Inflammatory macrophage treated with lipopolysaccharide for 1 hour (primary cell): ENCODE results near the gene SLC7A1.

Experiments used
- DNase-seq, 2 donors: peaks; one replicate each; pipeline ENCODE4 v3.0.0-alpha.2; 2020 to 2022

The SLC7A1 gene

GRCh38 chr13:29484796-29485195 lies 110.7 kb downstream of the SLC7A1 start:
- no peak for DNase-seq

- no peak for DNase-seq
Observed at GRCh38 chr13:29484236-29484635, 111.3 kb downstream of the SLC7A1 start.

DNA sequence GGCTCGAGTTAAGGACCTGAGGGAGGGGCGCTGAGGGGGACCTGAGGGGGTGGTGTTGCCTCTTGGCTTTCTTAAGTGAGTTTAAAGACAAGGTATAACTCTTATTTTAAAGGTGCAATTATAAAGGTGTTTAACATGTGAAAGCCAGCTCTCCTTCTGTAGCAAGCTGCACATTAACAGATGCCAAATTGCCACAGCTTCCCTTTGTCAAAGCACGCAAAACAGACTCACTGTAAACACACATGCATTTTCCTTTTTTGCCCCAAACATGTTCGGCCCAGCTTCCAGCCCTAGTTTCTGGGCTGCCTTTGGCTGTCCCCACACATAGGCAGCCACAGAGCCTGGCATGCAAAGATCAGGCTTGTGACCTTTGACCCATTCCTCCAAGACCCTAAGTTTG lies 111.9 kb downstream of the SLC7A1 start:
- no peak for DNase-seq

DNA sequence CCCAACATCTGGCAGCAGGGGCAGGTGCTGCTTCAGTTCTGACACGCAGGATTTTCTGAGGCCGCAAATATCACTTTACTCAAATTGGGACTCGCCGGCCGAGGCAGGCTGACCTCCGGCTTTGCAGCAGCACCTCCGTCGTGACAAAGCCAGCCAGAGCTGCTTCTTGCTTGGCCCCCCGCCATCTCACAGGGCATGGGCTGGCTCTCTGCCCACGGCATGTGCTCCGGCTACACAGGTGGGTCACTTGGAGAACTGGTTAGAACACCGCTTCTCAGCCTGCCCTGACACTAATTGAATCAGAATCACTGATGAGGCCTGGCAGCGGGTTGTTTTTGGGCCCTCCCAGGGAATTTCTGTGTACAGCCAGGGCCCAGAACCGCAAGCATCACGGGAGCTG lies 112.3 kb downstream of the SLC7A1 start:
- no peak for DNase-seq

GRCh38 chr13:29482504-29482903 lies 113.0 kb downstream of the SLC7A1 start:
- DNase-seq, result no peak

DNA sequence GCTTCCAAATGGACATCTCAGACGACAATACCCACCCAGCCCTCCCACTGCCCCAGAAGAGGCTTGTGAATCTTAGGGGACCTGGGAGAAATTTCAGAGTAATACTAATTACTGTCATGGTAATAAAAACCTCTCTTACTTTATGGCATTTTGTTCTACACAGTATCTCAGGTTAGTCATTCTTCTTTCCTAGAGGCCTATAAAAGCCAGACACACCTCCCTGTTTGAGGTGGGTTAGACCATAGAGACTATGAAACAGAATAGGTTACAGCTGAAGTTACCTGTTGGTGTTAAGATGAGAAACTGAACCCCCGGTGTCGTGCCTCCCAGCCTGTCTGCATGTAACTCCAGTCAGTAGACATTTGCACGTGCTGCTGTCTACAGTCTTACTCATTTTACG lies 113.9 kb downstream of the SLC7A1 start:
- DNase-seq, result no peak

GRCh38 chr13:29480893-29481525 lies 114.5 kb downstream of the SLC7A1 start:
- no peak for DNase-seq

DNA sequence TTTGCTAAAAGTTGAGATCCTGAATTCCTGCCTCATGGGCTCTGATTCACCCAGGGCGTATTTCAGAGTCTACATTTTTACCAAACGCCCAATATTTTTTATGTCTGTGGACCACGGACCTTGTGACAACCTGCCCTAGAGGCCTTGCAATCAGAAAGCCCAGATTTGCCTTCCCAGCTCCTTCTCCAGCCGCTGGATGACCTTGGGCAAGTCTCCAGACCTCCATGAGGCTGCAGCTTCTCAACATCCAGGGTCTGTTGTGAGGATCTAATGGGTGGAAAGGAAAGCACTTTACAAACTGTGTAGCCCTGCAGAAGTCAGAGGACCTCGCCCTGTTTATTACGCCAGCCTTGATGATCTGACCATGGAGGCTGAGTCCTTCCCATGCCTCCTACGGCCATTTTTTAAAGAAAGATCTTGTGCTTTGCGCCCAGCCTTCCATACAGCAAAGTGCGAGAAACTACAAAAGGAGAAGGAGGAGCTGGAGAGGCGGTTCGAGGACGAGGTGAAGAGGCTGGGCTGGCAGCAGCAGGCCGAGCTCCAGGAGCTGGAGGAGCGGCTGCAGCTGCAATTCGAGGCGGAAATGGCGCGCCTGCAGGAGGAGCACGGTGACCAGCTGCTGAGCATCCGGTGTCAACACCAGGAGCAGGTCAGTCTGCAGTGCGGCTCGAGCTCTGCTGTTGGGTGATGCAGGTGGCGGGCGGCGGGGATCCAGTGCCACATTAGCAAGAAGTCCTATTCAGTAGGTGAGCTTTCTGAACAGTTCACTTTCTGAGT lies 115.6 kb downstream of the SLC7A1 start:
- no peak for DNase-seq

- DNase-seq, result peak in 1 of 2 donors; percentile 17
Observed at GRCh38 chr13:29476046-29476445, 119.4 kb downstream of the SLC7A1 start.

DNA sequence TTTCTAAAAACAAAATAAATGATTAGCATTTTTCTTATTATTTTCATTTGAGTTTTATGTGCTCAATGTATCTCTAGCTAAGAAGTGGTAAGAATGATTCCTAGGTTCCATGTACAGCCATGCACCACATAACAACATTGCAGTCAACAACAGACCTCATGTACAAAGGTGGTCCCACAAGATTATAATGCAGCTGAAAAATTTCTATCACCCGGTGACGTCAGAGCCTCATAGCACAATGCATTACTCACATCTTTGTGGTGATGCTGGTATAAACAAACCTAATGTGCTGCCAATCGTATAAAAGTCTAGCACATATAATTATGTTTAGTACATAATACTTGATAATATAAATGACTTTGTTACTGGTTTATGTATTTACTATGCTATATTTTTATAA lies 120.5 kb downstream of the SLC7A1 start:
- no peak for DNase-seq

DNA sequence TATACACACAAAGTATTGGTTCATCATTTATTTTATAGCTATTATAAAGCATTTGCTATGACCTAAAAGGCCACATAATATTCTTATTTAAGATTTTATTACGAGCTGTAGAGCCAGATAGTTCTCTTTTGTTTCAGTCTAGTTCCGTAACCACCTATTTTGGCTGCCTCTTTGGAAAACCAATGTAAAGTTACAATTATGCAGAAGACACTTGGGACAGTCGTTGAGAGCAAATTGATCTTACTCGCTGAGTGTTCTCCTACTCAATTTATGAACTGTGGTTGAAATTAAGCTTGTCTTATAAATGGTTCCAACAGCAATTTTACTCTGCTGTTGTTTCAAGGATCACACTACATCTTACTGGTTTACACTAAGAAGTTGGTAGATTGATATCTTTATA lies 122.3 kb downstream of the SLC7A1 start:
- no peak for DNase-seq

- peak; percentile 40 to 78 for DNase-seq
Observed at GRCh38 chr13:29472332-29472961, 123.0 kb downstream of the SLC7A1 start.

GRCh38 chr13:29471551-29471950 lies 123.9 kb downstream of the SLC7A1 start:
- peak; percentile 23 for DNase-seq

GRCh38 chr13:29465741-29466293 lies 129.7 kb downstream of the SLC7A1 start:
- DNase-seq, result no peak

- no peak for DNase-seq
Observed at GRCh38 chr13:29464105-29464679, 131.3 kb downstream of the SLC7A1 start.

- DNase-seq, result no peak
Observed at GRCh38 chr13:29459813-29460355, 135.6 kb downstream of the SLC7A1 start.
